GM12892 (cell line): ENCODE data around the gene DKC1.

Source experiments
- DNase-seq: peaks from one replicate; pipeline ENCODE4 v3.0.0; 2011; ENCODE audit not compliant: insufficient read length
- FAIRE-seq: peaks from 2 replicates; lab custom pipeline; 2011; peaks lifted over from hg19 to GRCh38; lab: Jason Lieb, UNC
- POLR2A ChIP-seq: IDR thresholded peaks from 2 replicates; pipeline ENCODE4 v1.6.1; 2011; ENCODE audit warnings: low read depth, low read length, control low read depth
- POLR2AphosphoS5 ChIP-seq: IDR thresholded peaks from 2 replicates; pipeline ENCODE4 v1.6.1; 2011; ENCODE audit warnings: low read depth, low read length, control low read depth
- TAF1 ChIP-seq: IDR thresholded peaks from 2 replicates; pipeline ENCODE4 v1.6.1; 2011; ENCODE audit warnings: low read depth, mild to moderate bottlenecking, control low read depth, low read length, borderline replicate concordance

DKC1 gene

DNA sequence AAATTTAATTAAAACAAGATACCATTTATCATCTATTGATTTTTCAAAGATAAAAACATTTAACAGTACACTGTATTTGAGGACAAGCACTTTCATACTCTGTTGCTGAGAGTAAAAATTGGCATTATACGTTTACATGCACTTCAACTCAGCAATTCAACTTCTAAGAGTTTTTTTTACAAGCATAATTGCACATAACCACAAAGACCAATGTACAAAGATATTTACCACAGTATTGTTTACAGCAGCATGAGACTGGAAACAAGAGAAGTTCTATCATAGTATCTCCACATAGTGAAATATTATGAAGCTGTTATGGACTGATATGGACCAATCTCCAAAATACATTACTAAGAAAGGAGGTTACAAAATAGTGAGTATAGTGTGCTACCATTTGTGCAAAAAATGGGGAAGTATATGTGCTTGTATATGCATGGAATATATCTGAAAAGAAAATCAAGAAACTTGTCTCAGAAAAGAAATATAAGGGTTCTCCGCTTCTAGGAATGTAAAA, 22.7 kb upstream of the DKC1 start:
- DNase-seq (no peak), FAIRE-seq (no peak)
- no peak for TF ChIP-seq POLR2AphosphoS5
- TF ChIP-seq POLR2A, result no peak
- no peak for TF ChIP-seq TAF1

DNA sequence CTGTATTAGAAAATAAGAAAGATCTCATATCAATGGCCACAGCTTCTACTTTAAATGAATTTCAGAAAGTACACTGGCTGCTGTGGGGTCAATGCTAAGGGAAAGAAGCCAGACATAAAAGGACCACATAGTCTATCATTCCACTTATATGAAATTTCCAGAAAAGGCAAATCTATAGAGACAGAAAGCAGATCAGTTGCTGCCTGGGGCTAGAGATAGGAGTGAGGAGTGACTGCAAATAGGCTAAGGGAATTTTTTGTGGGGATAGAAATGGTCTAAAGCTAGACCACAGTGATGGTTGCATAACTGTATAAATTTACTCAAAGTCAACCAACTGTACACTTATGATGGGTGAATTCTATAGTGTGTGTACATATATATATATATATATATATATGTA, 20.1 kb upstream of the DKC1 start:
- DNase-seq (no peak), FAIRE-seq (no peak)
- TF ChIP-seq TAF1 (no peak), POLR2A (no peak), POLR2AphosphoS5 (no peak)

DNA sequence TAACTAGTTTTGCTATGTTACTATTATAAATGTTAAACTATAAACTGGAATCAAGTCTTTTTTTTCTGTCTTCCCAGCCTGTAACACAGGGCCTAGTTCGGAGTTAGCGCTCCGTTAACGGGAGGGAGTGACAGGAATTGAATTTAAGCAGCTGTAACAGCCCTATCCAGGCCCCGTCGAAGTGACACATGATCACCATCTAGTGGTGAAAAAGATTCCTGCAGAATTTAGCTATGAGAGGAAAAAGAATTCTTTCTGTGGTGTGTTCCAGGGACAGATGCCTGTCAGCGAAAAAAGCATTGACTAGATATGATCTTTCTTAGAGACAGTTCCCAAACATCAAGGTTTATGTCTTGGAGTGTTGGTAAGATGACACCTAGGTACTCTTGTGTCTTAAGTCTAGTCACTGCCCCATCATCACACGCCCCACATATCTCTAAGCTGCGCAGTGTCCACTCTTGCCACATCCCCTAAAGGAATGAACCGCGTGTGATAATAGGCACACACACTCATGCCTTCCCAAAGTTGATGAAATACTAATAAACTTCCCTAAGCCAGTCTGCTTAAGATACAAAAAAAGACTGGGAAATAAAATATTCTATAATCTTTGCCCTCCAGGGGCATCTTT, 13.8 kb upstream of the DKC1 start:
- FAIRE-seq (peak; percentile 75), DNase-seq (no peak)

DNA sequence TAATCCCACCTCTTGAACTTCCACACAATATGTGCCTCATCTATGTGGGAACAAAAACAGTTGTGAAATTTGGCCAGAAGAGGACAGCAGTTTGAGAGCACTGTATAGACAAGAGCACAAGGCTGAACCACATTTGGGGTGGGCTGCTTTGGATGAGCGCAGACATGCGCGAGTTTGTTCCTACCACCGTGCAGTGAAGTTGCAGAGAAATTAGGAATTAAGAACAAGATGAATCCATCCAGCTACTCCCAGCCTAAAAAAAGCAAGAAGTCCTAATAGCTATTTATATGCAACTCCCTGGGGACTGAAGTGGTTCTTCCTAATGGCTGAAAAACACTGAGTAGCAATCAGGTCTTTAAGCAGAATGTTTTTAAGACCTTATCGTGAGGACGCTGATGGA, 12.8 kb upstream of the DKC1 start:
- TF ChIP-seq TAF1, result no peak
- TF ChIP-seq POLR2A, result no peak
- TF ChIP-seq POLR2AphosphoS5, result no peak
- DNase-seq (no peak), FAIRE-seq (peak; percentile 67)

More for the DNA sequence above, 13.8 kb upstream of the DKC1 start:
- TF ChIP-seq TAF1, result no peak

DNA sequence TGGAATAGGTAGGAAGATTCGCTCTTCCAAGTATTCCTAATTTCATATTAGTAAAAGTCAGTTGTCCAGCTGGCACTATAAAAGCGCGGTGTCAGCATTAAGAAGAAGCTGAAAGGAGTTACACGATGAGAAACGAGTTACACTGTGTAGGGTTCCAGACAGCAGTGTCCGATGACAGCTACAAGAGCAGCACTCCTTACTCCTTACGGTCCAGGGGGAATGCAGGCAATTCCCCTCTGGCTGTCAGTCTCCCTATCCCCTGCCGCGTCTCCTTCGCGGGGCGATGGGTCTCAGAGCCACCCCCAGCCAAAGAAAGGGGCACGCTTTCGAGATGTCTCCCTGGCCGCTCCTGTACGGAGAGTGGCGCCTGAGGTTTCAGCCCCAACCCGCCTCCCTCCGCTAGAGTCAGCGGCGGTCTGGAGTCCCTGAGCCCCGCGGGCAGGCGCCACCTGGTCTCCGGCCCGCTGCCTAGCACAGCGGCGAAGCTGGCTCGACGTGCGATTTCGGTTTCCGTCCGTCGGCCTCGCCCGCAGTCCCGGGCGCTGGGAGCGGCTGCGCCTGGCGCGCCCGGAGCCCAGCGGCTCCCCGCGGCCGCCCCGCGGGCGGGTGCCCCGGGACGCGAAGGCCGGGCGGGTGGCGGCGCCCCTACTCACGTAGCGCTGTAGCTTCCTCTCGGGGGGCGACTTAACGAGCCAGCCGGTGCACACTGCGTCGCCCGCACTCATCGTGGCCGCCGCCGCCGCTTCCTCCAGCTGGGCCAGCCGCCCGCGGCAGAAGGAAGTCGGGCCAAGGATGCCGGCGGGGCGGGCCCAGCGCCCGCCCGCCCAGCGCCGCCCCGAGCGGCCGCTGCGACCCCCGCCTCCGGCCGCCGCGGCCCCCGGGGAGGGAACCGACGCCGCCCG, 12.1 kb upstream of the DKC1 start, which contains the start of gene GAB3:
GAB3 (minus strand) TSS at position 777 of the 902 bp plus-strand sequence; CDS start at position 725, 52 bp downstream.
- TF ChIP-seq POLR2A, result no peak
- no peak for TF ChIP-seq POLR2AphosphoS5
- FAIRE-seq, result peak; percentile 91
- peak; percentile 26 for DNase-seq

DNA sequence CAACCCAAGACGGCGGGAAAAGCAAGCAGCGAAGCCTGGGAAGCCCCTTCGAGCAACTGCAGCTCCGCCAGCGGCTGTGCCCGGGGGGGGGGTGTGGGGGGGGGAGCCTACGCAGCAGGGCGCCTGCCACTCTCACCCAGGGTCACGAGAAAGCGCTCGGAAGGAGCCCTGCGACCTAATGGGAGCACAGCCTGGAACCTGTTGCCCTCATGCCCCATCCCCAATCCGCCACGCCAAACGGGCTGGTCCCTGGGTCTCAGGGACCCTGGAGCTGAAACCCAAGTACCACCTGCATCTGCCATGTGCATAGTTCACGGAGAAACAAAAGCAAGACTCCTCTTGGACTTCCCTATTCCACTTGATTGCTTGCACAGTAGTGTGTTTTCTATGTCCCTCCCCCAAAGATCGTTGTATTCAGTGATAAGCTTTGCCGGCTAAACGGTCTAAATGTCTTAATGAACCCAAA, 11.4 kb upstream of the DKC1 start:
- FAIRE-seq (no peak), DNase-seq (no peak)
- no peak for TF ChIP-seq POLR2A
- no peak for TF ChIP-seq TAF1
- TF ChIP-seq POLR2AphosphoS5, result no peak

DNA sequence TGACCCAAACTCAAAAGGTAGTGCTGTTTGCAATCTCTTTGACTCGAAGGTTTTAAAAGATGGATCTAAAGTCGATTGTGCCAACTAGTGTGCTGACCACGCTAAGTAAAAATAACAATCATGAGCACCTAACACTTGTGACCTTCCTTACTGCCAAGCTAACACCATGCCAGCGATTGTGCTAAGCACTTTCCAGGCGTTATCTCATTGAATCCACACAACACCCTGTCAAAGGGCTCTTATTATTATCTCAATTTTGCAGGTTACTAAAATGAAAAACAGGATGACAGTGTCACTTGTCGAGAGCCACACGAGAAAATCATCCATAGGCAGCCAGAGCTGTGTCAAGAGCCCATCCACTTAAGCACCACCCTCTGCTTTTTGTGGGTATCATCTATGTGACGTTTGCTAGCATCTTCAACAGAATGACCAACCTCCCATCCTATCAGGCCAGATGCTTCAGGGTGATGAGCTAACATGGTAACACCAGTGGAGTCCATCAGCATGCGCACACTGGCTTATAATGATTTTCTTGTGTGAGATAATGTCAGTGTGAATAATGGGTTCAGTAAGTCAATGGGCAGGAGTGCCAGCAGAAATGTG, 10.9 kb upstream of the DKC1 start:
- no peak for DNase-seq
- TF ChIP-seq TAF1, result no peak
- no peak for TF ChIP-seq POLR2AphosphoS5
- no peak for TF ChIP-seq POLR2A
- peak; percentile 14 for FAIRE-seq

DNA sequence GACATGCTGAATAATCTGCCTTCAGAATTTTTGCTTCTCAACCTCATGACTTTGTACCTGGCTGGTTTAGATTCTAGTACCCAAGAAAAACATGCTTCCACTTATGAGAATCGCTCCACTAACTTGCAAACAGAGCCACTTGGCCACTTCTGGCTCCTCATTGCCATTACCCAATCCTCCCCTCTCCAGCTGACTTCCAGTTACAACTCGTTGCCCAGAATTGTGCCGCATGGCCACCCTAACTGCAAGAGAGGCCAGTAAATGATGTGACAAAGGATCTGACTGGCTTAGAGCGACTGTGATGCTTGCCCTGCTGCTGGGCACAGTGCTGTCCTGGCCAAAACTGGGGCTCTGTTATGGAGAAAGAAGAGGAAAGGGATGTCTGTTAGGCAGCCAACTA, 4.0 kb upstream of the DKC1 start:
- no peak for TF ChIP-seq TAF1
- no peak for TF ChIP-seq POLR2A
- no peak for TF ChIP-seq POLR2AphosphoS5
- FAIRE-seq, result no peak
- DNase-seq, result no peak

DNA sequence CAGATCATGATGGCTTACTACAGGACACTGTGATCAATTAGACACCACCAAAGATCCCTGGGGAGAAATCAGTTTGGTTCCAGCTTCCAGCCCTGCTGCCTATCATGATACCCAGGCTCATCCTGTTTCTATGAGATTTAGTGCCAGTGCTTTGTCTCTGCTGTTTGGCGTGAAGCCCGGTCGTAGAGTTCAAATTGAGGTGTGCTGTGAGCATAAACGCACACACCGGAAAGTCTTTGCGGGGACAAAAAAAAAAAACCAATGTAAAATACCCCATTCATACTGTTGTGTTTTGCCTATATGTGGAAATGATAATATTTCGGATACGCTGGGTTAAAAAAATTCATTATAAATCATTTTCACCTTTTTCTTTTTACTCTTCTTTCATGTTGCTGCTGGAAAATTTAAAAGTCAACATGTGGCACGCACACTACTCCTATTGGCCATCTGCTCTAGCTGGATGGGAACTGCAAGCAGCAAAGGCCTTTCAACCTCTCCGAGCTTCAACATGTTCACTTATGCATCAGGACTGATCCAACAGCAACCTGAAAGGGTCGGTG, 607 bp upstream of the DKC1 start:
- no peak for DNase-seq
- TF ChIP-seq TAF1 (no peak), POLR2A (no peak)
- FAIRE-seq, result no peak

DNA sequence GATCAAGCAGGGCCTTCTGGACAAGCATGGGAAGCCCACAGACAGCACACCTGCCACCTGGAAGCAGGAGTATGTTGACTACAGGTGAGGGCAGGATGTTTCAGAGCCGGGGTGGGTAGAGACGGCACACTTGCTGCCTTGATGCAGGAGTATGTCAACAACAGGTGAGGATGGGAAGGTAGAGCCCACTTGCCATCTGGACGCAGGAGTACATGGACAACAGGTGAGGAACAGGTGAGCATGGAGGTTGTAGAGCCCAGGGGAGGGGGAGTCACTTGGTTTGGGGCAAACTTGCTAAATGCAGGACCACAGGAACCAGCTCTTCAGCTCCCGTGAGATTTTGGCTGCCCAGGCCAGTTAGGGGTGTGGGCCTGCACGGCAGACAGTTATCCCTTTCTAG, 12.0 kb downstream of the DKC1 start:
- DNase-seq, result no peak
- 0 out of 2 replicates have a peak, but pooled peaks have one; percentile 20 for TF ChIP-seq POLR2A
- TF ChIP-seq TAF1, result no peak
- TF ChIP-seq POLR2AphosphoS5, result no peak
- FAIRE-seq, result no peak

DNA sequence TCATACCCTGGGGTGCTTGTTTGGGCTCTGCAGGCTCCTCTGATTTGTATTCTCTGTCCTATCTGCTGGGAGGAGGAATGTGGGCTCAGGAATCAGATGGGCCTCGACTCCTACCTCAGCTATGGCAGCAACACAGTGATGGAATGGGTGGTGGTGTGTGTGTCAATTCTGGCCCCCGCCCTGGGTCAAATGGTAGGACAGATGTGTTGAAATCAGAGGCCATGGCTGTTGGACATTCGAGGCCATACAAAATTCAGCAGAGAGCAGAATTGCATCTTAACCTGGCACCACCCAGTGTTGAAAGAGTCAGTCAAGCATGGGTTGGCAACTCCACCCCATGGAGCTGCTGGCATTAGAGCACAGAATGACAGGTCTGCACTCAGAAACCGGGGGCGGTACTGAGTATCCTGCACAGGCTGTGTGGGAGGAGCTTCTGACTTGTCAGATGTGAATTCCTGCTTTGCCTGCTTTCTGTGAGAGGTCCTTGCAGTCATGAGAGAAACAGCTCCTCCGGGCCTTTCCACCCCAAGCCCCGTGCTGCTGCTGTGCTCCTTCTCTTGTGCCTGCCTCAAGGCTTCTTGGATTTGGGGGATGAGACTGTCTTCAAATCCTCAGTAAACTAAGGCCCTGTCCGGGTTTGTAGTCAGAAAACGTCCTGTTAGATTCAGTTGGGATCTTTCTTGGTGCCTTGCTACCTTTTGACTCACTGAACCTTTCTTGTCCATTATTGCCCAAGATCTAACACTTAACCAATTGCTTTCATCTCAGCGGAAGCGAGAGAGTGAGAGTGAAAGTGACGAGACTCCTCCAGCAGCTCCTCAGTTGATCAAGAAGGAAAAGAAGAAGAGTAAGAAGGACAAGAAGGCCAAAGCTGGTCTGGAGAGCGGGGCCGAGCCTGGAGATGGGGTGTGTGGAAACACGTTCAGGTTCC, 13.0 kb downstream of the DKC1 start:
- FAIRE-seq (no peak), DNase-seq (no peak)
- TF ChIP-seq POLR2AphosphoS5, result no peak

DNA sequence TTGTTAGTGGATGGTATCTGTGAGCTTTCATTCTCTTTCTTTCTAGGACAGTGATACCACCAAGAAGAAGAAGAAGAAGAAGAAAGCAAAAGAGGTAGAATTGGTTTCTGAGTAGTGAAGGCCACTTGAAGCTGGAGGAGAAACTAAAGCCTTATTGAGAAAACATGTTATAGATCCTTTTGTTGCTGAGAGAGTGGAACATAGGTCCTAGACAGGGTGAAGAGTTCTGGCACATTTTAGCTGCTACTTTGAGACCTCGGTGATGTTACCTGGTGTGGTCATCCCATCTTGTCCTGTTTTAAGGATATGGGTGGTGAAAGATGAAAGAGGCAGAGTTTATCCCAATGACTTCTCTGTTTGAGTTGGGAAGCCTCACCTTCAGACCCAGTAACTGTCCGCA, 14.1 kb downstream of the DKC1 start:
- FAIRE-seq (no peak), DNase-seq (no peak)
- TF ChIP-seq TAF1, result no peak
- TF ChIP-seq POLR2AphosphoS5, result no peak
- TF ChIP-seq POLR2A, result no peak
